Neural cell (in vitro differentiated cells): ENCODE data around the gene NR2C2AP. TPM values are rescaled to one million over a fixed set of nuclear protein-coding genes. Genes with fewer than 3 reads are reported as not detected.
A peak's percentile ranks its signal among the peaks of the same experiment; 100 is the strongest.

ENCODE experiments used
- H2AFZ ChIP-seq: fragments of 200-600, 300-800 bp; sonication (generic), shearing (Covaris generic); 2 replicates; pipeline ENCODE4 v1.6.0; 2014; ENCODE audit warnings: low read depth, mild to moderate bottlenecking, antibody characterized with exemption, low read length, moderate library complexity
- H3F3A ChIP-seq: fragments of 200-600 bp; shearing (Covaris generic); 2 replicates; pipeline ENCODE4 v1.6.1; 2016; ENCODE audit warnings: mild to moderate bottlenecking, moderate library complexity, mixed read lengths, antibody characterized with exemption, low read length; ENCODE audit not compliant: insufficient read depth, poor library complexity, severe bottlenecking
- H3K27ac ChIP-seq: fragments of 200-600, 300-800 bp; sonication (generic), shearing (Covaris generic); 2 replicates; pipeline ENCODE4 v1.5.1; 2014; ENCODE audit warnings: mild to moderate bottlenecking, low read length, moderate library complexity
- H3K27me3 ChIP-seq: fragments of 300-800, 200-600 bp; sonication (generic), shearing (Covaris generic); 2 replicates; pipeline ENCODE4 v1.6.0; 2014; ENCODE audit warnings: mild to moderate bottlenecking, low read depth, low read length, moderate library complexity; ENCODE audit not compliant: insufficient read depth
- H3K36me3 ChIP-seq: fragments of 300-800, 200-600 bp; sonication (generic), shearing (Covaris generic); 2 replicates; pipeline ENCODE4 v1.5.1; 2014; ENCODE audit warnings: mild to moderate bottlenecking, antibody characterized with exemption, low read length, moderate library complexity; ENCODE audit not compliant: insufficient read depth
- H3K4me2 ChIP-seq: fragments of 300-800, 200-600 bp; sonication (generic), shearing (Covaris generic); 2 replicates; pipeline ENCODE4 v1.6.0; 2014; ENCODE audit warnings: mild to moderate bottlenecking, low read length
- H3K4me3 ChIP-seq: fragments of 300-800, 200-600 bp; sonication (generic), shearing (Covaris generic); 2 replicates; pipeline ENCODE4 v1.5.1; 2014; ENCODE audit warnings: mild to moderate bottlenecking, low read length, moderate library complexity
- H3K79me2 ChIP-seq: fragments of 200-600 bp; shearing (Covaris generic); replicated peaks from 2 replicates; pipeline ENCODE4 v1.6.0; 2014; ENCODE audit warnings: mild to moderate bottlenecking, low read length, moderate library complexity; ENCODE audit not compliant: insufficient read depth
- H3K9ac ChIP-seq: fragments of 300-800, 200-600 bp; sonication (generic), shearing (Covaris generic); 2 replicates; pipeline ENCODE4 v1.6.1; 2016; ENCODE audit warnings: mild to moderate bottlenecking, low read length, mixed read lengths
- H3K9me2 ChIP-seq: fragments of 200-600 bp; shearing (Covaris generic); 2 replicates; pipeline ENCODE4 v1.6.1; 2016; ENCODE audit warnings: mild to moderate bottlenecking, low read length, mixed read lengths; ENCODE audit not compliant: insufficient read depth
- H3K9me3 ChIP-seq: fragments of 200-600, 300-800 bp; sonication (generic), shearing (Covaris generic); 2 replicates; pipeline ENCODE4 v1.6.1; 2016; ENCODE audit warnings: mild to moderate bottlenecking, mixed run types, low read length, moderate library complexity, mixed read lengths
- H4K20me1 ChIP-seq: fragments of 200-600 bp; shearing (Covaris generic); 2 replicates; pipeline ENCODE4 v1.6.1; 2016; ENCODE audit warnings: mild to moderate bottlenecking, mixed run types; ENCODE audit not compliant: insufficient read depth
- CTCF ChIP-seq: fragments of 450-650 bp; IDR thresholded peaks from 2 replicates; pipeline ENCODE4 v1.5.1; 2014; ENCODE audit warnings: antibody characterized with exemption, mild to moderate bottlenecking, moderate library complexity; ENCODE audit not compliant: poor library complexity, severe bottlenecking
- EP300 ChIP-seq: fragments of 450-650 bp; conservative IDR thresholded peaks from 2 replicates; pipeline ENCODE4 v1.6.1; 2014; ENCODE audit warnings: antibody characterized with exemption, mild to moderate bottlenecking, moderate library complexity; ENCODE audit not compliant: poor library complexity, severe bottlenecking
- EZH2 ChIP-seq: fragments of 200-600, 300-800 bp; shearing (Covaris generic), sonication (generic); IDR thresholded peaks from 2 replicates; pipeline ENCODE4 v1.6.1; 2014; ENCODE audit warnings: antibody characterized with exemption, low read length, borderline replicate concordance, mild to moderate bottlenecking; ENCODE audit not compliant: insufficient read depth, poor library complexity, severe bottlenecking
- MXI1 ChIP-seq: fragments of 450-650 bp; conservative IDR thresholded peaks from 2 replicates; pipeline ENCODE4 v1.6.1; 2014; ENCODE audit warnings: antibody characterized with exemption, mild to moderate bottlenecking; ENCODE audit not compliant: poor library complexity, severe bottlenecking
- POLR2AphosphoS5 ChIP-seq: IDR thresholded peaks from 2 replicates; pipeline ENCODE4 v1.6.1; 2012
- RAD21 ChIP-seq: fragments of 450-650 bp; conservative IDR thresholded peaks from 2 replicates; pipeline ENCODE4 v1.6.1; 2014; ENCODE audit warnings: antibody characterized with exemption, mild to moderate bottlenecking, moderate library complexity
- REST ChIP-seq: IDR thresholded peaks from 2 replicates; pipeline ENCODE4 v1.6.1; 2012; ENCODE audit warnings: borderline replicate concordance
- SMC3 ChIP-seq: fragments of 450-650 bp; conservative IDR thresholded peaks from 2 replicates; pipeline ENCODE4 v1.6.1; 2014; ENCODE audit warnings: antibody characterized with exemption, mild to moderate bottlenecking, moderate library complexity; ENCODE audit not compliant: poor library complexity
- TAF1 ChIP-seq: IDR thresholded peaks from 2 replicates; pipeline ENCODE4 v1.6.1; 2012; ENCODE audit warnings: low read depth
- polyA plus RNA-seq: library from polyadenylated mRNA; depleted of rRNA; stranded (reverse); fragments of >200 nt; gene quantifications from 2 replicates; pipeline ENCODE4 v1.2.3, GENCODE V29; 2014

The NR2C2AP gene
- polyA plus RNA-seq, 1 donor from 2014 or later = 15.1 TPM

GRCh38 chr19:19215792-19216191 is 12.6 kb upstream of the NR2C2AP start:
- no peak overlapping the region for H2AFZ ChIP-seq
- H3K9me2 ChIP-seq = no peaks in the 10 kb centered on the region
- no peak overlapping the region for H3K9ac ChIP-seq
- H3K79me2 ChIP-seq = peaks cover 42% of the 10 kb centered on the region
- no peak overlapping the region for H3K4me2 ChIP-seq
- no peaks in the 10 kb centered on the region for H3F3A ChIP-seq
- peak overlapping the region; percentile 98 for H3K4me3 ChIP-seq
- no peaks in the 10 kb centered on the region for H4K20me1 ChIP-seq
- TF ChIP-seq POLR2AphosphoS5 (no peak), EZH2 (no peak), EP300 (no peak), REST (no peak), RAD21 (no peak), MXI1 (no peak), SMC3 (no peak), TAF1 (no peak), CTCF (no peak)
- H3K27me3 ChIP-seq = no peaks in the 10 kb centered on the region
- H3K9me3 ChIP-seq = no peaks in the 10 kb centered on the region
- H3K27ac ChIP-seq = no peak overlapping the region
- no peaks in the 10 kb centered on the region for H3K36me3 ChIP-seq

DNA sequence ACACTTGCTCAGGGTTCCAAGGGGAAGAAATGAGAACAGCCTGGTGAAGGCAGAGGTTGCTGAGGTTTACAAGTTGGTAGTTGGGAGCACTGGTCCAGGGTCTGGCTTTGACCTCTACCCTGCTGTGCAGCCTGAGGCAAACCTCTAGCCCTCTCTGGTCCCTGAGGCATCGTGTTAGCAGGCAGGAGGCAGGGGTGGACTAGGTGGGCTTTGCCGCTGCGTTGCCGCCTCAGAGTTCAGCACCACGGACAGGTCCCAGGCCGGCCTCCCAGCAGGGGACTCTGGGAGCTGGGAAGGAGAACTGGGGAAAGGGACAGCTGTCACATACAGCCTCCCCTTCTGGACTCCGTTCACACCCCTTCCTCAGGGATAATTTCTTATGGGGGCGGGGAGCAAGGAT is 11.7 kb upstream of the NR2C2AP start:
- Histone ChIP-seq H3K27me3 (no peaks in the 10 kb centered on the region), H3K9ac (peak overlapping the region; percentile 96), H3K4me3 (peak overlapping the region; percentile 98), H3K9me3 (no peaks in the 10 kb centered on the region), H2AFZ (no peak overlapping the region), H4K20me1 (no peaks in the 10 kb centered on the region), H3K79me2 (peaks cover 42% of the 10 kb centered on the region), H3F3A (no peaks in the 10 kb centered on the region), H3K9me2 (no peaks in the 10 kb centered on the region), H3K4me2 (peak overlapping the region; percentile 98), H3K27ac (peak overlapping the region; percentile 88), H3K36me3 (no peaks in the 10 kb centered on the region)
- TF ChIP-seq TAF1 (no peak), REST (no peak), CTCF (no peak)
